ENCODE measurements around the gene FAM131C.
A peak's percentile ranks its signal among the peaks of the same experiment; 100 is the strongest.
"Not testable (repeated sequence)": the region's sequence is repeated elsewhere in the genome, so short reads cannot be mapped to it uniquely, and the experiment has no call there.

Gene FAM131C

DNA sequence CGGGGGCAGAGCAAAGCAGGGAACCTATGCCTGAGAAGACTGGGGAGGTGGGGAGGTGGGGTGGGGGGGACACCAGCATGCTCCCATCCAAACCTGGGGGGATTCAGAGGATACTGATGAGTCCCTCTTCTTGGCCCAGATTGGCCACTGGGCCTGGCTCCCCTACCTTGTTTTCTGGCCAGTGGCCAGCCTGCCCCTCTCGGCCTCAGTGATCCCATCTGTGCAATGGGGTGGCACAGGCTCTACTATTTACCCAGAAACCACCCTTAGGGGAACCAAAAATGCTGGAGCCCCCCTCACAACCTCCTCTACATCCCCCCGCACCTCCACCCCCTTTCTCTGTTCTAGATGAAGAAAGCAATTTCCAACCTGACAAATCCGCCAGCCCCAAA, 16.9 kb downstream of the FAM131C start:
- H3K27ac ChIP-seq; DNase-seq (ENCODE audit: low spot score): not testable (repeated sequence)

DNA sequence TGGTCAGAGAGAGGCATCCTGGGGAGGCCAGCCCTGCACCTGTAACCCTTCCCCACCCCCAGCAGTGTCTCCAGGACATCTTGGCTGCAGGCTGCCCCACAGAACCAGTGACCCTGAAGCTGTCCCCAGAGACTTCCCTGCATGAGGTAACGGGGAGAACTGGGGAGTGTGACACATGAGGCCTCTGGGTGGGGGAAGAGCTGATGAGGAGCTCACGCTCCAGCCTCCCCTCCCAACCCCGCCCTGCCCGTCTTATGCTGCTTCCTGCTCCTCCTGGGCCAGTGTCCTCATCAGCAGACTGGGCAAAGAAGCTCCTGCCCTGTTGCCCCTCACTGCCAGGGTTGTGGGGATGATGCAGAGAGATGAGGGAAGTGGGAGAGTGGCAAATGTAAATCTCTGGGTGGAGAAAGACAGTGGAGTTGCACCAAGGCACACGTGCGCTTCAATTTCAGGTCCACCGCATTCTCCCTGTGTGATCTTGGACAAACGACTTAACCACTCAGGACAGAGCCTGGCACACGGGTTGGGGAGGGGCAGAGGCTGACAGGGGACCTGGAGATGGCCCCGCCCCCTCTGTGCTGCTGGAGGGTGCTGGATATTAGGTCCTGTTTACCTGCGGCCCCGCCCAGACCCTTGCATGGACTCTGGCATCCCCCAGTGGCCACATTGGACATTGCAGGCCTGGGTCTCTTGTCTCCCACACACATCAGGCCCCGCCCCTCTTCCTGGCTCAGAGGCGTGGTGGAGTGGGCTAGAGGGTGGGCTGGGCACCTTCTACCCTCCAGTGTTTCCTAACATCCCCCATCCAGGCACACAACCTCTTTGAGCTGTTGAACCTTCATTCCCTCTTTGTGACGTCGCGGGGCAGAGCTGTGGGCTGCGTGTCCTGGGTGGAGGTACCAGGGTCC, 17.6 kb downstream of the FAM131C start:
- no peak overlapping the region for H3K27ac ChIP-seq
- TF ChIP-seq, protein P1, sequence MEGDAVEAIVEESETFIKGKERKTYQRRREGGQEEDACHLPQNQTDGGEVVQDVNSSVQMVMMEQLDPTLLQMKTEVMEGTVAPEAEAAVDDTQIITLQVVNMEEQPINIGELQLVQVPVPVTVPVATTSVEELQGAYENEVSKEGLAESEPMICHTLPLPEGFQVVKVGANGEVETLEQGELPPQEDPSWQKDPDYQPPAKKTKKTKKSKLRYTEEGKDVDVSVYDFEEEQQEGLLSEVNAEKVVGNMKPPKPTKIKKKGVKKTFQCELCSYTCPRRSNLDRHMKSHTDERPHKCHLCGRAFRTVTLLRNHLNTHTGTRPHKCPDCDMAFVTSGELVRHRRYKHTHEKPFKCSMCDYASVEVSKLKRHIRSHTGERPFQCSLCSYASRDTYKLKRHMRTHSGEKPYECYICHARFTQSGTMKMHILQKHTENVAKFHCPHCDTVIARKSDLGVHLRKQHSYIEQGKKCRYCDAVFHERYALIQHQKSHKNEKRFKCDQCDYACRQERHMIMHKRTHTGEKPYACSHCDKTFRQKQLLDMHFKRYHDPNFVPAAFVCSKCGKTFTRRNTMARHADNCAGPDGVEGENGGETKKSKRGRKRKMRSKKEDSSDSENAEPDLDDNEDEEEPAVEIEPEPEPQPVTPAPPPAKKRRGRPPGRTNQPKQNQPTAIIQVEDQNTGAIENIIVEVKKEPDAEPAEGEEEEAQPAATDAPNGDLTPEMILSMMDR (IDR thresholded peaks at IDR 0.05), result peak; percentile 94
- DNase-seq (ENCODE audit: low spot score), result peak; percentile 85
- H3K4me3 ChIP-seq, result no peak overlapping the region

More for the DNA sequence above, 16.9 kb downstream of the FAM131C start:
- H3K4me3 ChIP-seq, result not testable (repeated sequence)

DNA sequence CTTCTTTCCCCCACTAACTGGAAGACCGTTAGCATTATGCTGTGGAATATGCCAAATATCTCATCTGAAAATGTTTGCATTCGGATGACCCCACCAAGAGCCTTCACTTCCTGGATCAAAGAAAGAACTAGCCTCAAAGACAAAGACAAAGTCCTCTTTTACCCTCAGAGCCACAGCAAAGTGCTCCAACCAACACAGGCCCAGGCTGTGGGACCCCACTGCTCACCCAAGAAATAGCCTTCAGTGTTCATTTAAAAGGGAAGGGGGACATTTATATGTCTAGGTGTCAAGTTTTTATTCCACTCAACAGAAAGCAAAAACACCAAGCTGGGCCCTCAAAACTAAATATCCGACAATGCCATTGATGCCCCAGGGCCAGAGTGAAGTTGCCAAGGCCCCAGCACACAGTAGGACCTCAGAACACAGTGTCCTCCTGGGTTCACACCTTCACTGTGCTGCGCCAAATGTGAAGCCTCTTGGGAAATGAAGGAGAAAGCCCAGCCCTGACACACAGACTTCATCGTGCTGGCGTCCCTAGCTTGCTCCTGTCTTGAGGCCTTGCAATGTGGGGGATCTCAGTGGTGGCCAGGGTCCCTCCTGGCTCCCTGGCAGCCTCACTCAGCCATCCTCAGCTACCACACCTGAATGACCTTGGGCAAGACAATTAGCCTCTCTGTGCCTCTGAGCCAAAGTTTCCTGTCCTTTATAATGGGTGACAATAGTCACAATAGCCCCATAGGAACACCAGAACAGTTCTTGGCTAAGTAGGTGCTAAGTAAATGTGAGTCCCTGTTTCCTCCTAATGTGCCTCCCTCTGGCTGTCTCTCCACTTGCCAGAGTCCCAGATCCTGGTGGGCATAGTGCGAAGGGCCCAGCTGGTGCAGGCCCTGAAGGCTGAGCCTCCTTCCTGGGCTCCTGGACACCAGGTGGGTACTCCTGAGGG, 18.6 kb downstream of the FAM131C start:
- DNase-seq (ENCODE audit: low spot score), result no peak
- Histone ChIP-seq H3K4me3 (no peak overlapping the region), H3K27ac (no peak overlapping the region)
- TF ChIP-seq, protein P1 (IDR thresholded peaks at IDR 0.05), result no peak

DNA sequence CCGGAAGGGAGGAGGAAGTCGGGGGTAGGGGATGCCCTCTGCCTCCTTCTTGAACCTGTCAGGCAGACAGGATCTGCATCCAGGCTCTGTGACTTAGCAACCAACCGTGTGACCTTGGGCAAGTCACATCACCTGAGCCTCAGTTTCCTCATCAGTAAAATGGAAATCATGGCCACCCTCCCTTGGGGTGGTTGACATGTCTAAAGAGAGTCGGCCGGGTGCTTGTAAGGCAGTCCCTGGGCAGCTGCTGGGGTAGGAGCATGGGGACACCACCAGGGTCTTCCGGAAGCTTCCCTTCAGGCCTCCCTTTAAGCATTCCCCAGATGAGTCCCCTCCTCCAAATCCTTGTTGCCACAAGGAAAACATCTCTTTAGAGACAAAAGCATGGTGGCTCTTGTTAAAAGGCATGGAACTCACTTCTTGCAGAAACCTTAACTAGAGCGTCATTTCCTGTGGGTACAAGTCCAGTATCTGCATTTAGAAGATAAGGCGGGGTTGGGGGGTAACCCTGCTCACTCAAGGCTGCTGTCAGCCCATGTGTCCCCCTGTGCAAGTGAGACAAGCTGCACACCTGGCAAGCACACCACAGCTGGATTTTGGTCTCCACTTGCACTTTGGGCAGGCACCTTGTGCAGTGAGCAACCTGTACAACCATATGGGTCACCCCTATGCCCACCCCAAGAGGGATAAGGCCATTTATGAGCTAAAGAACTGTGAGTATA, 19.5 kb downstream of the FAM131C start:
- no peak for DNase-seq (ENCODE audit: low spot score)
- no peak overlapping the region for H3K27ac ChIP-seq
- no peak overlapping the region for H3K4me3 ChIP-seq
- TF ChIP-seq, protein P1 (IDR thresholded peaks at IDR 0.05), result no peak

DNA sequence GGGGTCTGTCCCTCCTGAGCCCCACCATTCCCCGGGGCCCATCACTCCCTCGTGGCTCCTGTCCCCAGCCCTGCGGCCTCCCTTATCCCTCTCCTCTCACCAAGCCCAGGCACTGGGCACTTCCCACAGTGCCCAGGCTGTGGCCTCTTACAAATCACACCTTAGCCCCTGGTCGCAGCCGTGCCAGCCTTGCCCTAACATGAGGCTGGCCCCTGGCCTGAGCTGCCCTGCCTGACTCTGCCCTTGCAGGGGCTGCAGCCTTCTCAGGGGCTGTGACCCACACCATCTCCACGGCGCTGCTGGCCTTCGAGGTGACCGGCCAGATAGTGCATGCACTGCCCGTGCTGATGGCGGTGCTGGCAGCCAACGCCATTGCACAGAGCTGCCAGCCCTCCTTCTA, 21.5 kb downstream of the FAM131C start:
- H3K4me3 ChIP-seq; DNase-seq (ENCODE audit: low spot score); H3K27ac ChIP-seq: not testable (repeated sequence)

DNA sequence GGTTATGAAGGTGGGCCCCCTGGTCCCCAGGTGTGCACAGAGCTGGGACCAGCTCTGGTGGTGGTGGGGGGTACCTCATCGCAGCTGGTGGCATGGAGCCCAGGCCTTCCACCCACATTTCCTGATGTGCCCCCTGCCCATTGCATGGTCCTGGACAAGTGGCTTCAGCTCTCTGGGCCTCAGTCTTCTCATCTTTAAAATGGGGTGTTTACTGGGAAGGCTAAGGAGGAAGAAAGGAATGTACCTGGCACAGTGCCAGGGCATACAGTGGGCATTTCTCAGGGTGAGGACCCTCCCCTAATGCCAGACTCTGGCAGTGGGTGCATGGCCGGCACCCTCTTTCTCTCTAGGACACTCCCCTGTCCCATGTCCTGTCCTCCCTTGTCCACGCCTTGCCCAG, 22.4 kb downstream of the FAM131C start:
- no peak overlapping the region for H3K4me3 ChIP-seq
- TF ChIP-seq, protein P1 (IDR thresholded peaks at IDR 0.05), result no peak
- no peak for DNase-seq (ENCODE audit: low spot score)

DNA sequence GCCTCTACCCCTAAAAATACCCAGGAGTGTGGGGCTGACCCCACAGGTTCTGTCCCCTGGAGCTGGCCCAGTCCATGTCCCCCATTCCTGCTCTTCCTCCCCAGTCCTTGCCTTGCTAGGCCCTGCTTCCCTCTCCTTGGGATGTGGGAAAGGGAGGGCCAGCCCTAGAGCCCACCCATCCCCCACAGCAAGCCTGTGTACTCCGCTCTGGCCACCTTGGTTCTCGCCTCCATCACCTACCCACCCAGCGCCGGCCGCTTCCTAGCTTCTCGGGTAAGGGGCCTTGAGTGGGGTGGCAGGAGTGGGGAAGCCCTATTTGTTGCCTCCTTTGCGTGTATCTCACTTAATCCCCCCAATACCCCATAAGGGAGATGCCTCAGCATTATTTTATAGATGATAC, 23.1 kb downstream of the FAM131C start:
- DNase-seq (ENCODE audit: low spot score), result no peak
- H3K27ac ChIP-seq, result no peak overlapping the region
- no peak overlapping the region for H3K4me3 ChIP-seq
- TF ChIP-seq, protein P1 (IDR thresholded peaks at IDR 0.05), result no peak

More for the DNA sequence above, 22.4 kb downstream of the FAM131C start:
- no peak overlapping the region for H3K27ac ChIP-seq
